OCI-LY7 (cell line): Measurements from ENCODE around the gene MARCHF4. TPM values are rescaled to one million over a fixed set of nuclear protein-coding genes. Genes with fewer than 3 reads are reported as not detected.

Experiments used
- Bru-seq: library from RNA; stranded (reverse); fragments of 400-500 nt; gene quantifications from one replicate; lab custom pipeline; 2021; lab: Mats Ljungman, UMichigan
- BruChase-seq, 2 experiments: library from RNA; stranded (reverse); fragments of 400-500 nt; gene quantifications; one replicate each; lab custom pipeline; 2021; lab: Mats Ljungman, UMichigan
- BruUV-seq: library from RNA; stranded (reverse); fragments of 400-500 nt; replicated peaks from 2 replicates; lab custom pipeline; 2021; lab: Mats Ljungman, UMichigan
- CTCF ChIA-PET: fragments of 300-600 bp; sonication (Branson Sonifier 250); formaldehyde crosslinking; loops from one replicate; lab custom pipeline; 2022; ENCODE audit warnings: antibody characterized with exemption; ENCODE audit not compliant: unreplicated experiment; lab: Charles Lee
- POLR2A ChIA-PET: fragments of 300-600 bp; sonication (Branson Sonifier 250); formaldehyde crosslinking; loops from one replicate; lab custom pipeline; 2022; ENCODE audit warnings: antibody characterized with exemption; lab: Charles Lee
- DNase-seq: peaks from one replicate; pipeline ENCODE4 v3.0.0-alpha.2; 2015; ENCODE audit warnings: low spot score
- H2AFZ ChIP-seq: fragments of 200-600 bp; sonication (generic), shearing (Covaris generic); 2 replicates; pipeline ENCODE4 v1.6.1; 2014; ENCODE audit warnings: mild to moderate bottlenecking, antibody characterized with exemption, low read length, moderate library complexity
- H3K27ac ChIP-seq: fragments of 200-600 bp; sonication (generic); 2 replicates; pipeline ENCODE4 v1.5.1; 2014; ENCODE audit warnings: mixed run types, low read depth, mild to moderate bottlenecking, moderate library complexity, low read length, inconsistent platforms; ENCODE audit not compliant: poor library complexity, severe bottlenecking
- H3K36me3 ChIP-seq: fragments of 200-600 bp; sonication (generic); 2 replicates; pipeline ENCODE4 v1.6.1; 2014; ENCODE audit warnings: mild to moderate bottlenecking, antibody characterized with exemption, low read length, moderate library complexity, mixed read lengths; ENCODE audit not compliant: insufficient read depth
- H3K4me1 ChIP-seq: fragments of 200-600 bp; sonication (generic); 2 replicates; pipeline ENCODE4 v1.5.1; 2014; ENCODE audit warnings: mild to moderate bottlenecking, low read length; ENCODE audit not compliant: insufficient read depth, poor library complexity, severe bottlenecking
- H3K4me2 ChIP-seq: fragments of 200-600 bp; sonication (generic); 2 replicates; pipeline ENCODE4 v1.6.1; 2014; ENCODE audit warnings: mild to moderate bottlenecking, low read length
- H3K4me3 ChIP-seq: fragments of 200-600 bp; sonication (generic); 2 replicates; pipeline ENCODE4 v1.5.1; 2014; ENCODE audit warnings: mild to moderate bottlenecking, low read depth, low read length; ENCODE audit not compliant: poor library complexity, severe bottlenecking
- H3K79me2 ChIP-seq: fragments of 200-600 bp; sonication (generic); 2 replicates; pipeline ENCODE4 v1.6.1; 2016; ENCODE audit warnings: low read depth, mild to moderate bottlenecking, low read length, moderate library complexity, mixed read lengths; ENCODE audit not compliant: insufficient read depth
- H3K9me2 ChIP-seq: fragments of 200-600 bp; sonication (generic); 2 replicates; pipeline ENCODE4 v1.6.1; 2016; ENCODE audit warnings: mild to moderate bottlenecking, low read length, mixed read lengths; ENCODE audit not compliant: insufficient read depth
- H3K9me3 ChIP-seq: fragments of 200-600 bp; sonication (generic); 2 replicates; pipeline ENCODE4 v1.6.1; 2014; ENCODE audit warnings: mild to moderate bottlenecking, mixed run types, low read length, mixed read lengths
- H4K20me1 ChIP-seq: fragments of 200-600 bp; sonication (generic); 2 replicates; pipeline ENCODE4 v1.6.1; 2014; ENCODE audit warnings: mild to moderate bottlenecking, antibody characterized with exemption, low read length, moderate library complexity, mixed read lengths; ENCODE audit not compliant: insufficient read depth
- CTCF ChIP-seq: fragments of 200-600 bp; sonication (generic); conservative IDR thresholded peaks from 2 replicates; pipeline ENCODE4 v1.5.1; 2014; ENCODE audit warnings: mild to moderate bottlenecking, antibody characterized with exemption, low read length, moderate library complexity, mixed read lengths
- EZH2phosphoT487 ChIP-seq: fragments of 200-600 bp; sonication (generic); IDR thresholded peaks from 2 replicates; pipeline ENCODE4 v1.6.1; 2018; ENCODE audit warnings: low read depth, borderline replicate concordance, mild to moderate bottlenecking, mixed run types, antibody characterized with exemption, low read length, moderate library complexity, mixed read lengths
- intact Hi-C: fragments of 100-400 bp; cut with micrococcal nuclease; formaldehyde crosslinking; loops from one replicate; pipeline ENCODE4 v1.10.0; 2022; ENCODE audit not compliant: unreplicated experiment
- long read RNA-seq: library from polyadenylated mRNA; stranded (forward); transcript quantifications from one replicate; pipeline ENCODE4 v2.0.0, GENCODE V29; 2022
- total RNA-seq, 2 experiments: library from RNA; depleted of rRNA in 1 of 2; stranded (reverse); fragments of >200 nt in 1 of 2; shearing (Covaris generic) in 1 of 2; gene quantifications; 2 replicates each; pipeline ENCODE4 v1.2.3, GENCODE V29; 2014 to 2022

MARCHF4 gene
- not detected in 2 replicates for total RNA-seq (2014; rRNA removed; shearing (Covaris generic))
- total RNA-seq (2022), result not detected in 2 replicates
- percentile 8 among the genes with signal in this experiment for Bru-seq, nascent RNA
- BruChase-seq, experiment 1, labeled RNA remaining after a 6-hour chase, result percentile 2 among the genes with signal in this experiment
- BruChase-seq, experiment 2, labeled RNA remaining after a 2-hour chase, result percentile 7 among the genes with signal in this experiment
- long read RNA-seq, result 0 reads

GRCh38 chr2:216371721-216372702 lies at the start of gene MARCHF4:
TSS of gene MARCHF4 (minus strand) at chr2:216372483. CDS start at chr2:216370260, 2,223 bp downstream.
- Histone ChIP-seq H3K4me1 (no peaks in the 10 kb centered on the region), H3K9me2 (no peaks in the 10 kb centered on the region), H2AFZ (no peak within 1 kb of the TSS), H3K36me3 (no peaks in the 10 kb centered on the region), H3K9me3 (no peaks in the 10 kb centered on the region), H3K27ac (no peak within 1 kb of the TSS), H3K79me2 (no peaks in the 10 kb centered on the region), H3K4me3 (no peak within 1 kb of the TSS), H3K4me2 (no peak within 1 kb of the TSS), H4K20me1 (no peaks in the 10 kb centered on the region)
- intact Hi-C loops, result no loop called here
- ChIA-PET POLR2A (no interaction called here), CTCF (no interaction called here)
- no peak for DNase-seq
- no peak for TF ChIP-seq EZH2phosphoT487
- no peak for TF ChIP-seq CTCF
- BruUV-seq, result no TSS peak

- intact Hi-C loops, result no loop called here
- 0 out of 2 replicates have a peak, but pooled peaks cover 12% of the 10 kb centered on the region for H3K9me3 ChIP-seq
- ChIA-PET POLR2A (no interaction called here), CTCF (no interaction called here)
- no peak overlapping the region for H3K4me2 ChIP-seq
- H3K4me3 ChIP-seq, result no peak overlapping the region
- no peak overlapping the region for H2AFZ ChIP-seq
- no peak for DNase-seq
- H3K9me2 ChIP-seq, result no peaks in the 10 kb centered on the region
- H3K36me3 ChIP-seq, result peaks cover 63% of the 10 kb centered on the region
- BruUV-seq, result no TSS peak
- no peak for TF ChIP-seq EZH2phosphoT487
- TF ChIP-seq CTCF, result no peak
- H3K4me1 ChIP-seq, result peaks cover 7% of the 10 kb centered on the region
- no peaks in the 10 kb centered on the region for H4K20me1 ChIP-seq
- H3K27ac ChIP-seq, result no peak overlapping the region
- no peaks in the 10 kb centered on the region for H3K79me2 ChIP-seq
Measured at GRCh38 chr2:216420367-216421101, 48.3 kb upstream of the MARCHF4 start.
